Stimulated activated CD4-positive, alpha-beta T cell treated with anti-CD3 and anti-CD28 coated beads, TNF-alpha, amount 100 ng/mL, for 24 hours (primary cell): ENCODE measurements around the gene FRRS1L.
"Not testable (repeated sequence)": the region's sequence is repeated elsewhere in the genome, so short reads cannot be mapped to it uniquely, and the experiment has no call there.

Experiments used
- DNase-seq, 3 experiments: peaks; one replicate each; pipeline ENCODE4 v3.0.0-alpha.2; 2020; ENCODE audit warnings: low read depth in 3 of 3

FRRS1L gene

DNA sequence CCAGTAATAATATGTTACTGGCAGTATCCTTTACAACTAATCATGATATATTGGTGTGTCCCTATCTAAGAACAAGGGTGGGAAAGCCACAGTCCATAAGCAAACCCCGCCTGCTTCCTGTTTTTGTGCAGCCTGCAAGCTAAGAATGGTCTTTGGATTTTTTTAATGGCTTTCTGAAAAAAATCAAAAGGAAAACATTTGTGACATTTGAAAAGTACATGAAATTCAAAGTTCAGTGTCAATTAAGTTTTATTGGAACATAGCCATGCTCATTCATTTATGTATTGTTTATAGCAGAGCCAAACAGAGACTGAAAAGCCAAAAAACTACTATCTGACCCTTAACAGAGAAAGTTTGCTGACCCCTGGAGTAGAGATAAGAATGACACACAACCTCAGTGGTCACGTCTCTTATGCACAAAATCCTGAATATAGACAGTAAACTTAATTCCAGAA is 34.5 kb downstream of the FRRS1L start:
- no peak for DNase-seq

GRCh38 chr9:109129470-109130197 is 37.4 kb downstream of the FRRS1L start:
- DNase-seq: no peak

- not testable (repeated sequence) for DNase-seq
These were observed 40.4 kb downstream of the FRRS1L start for GRCh38 chr9:109126671-109127070.

DNA sequence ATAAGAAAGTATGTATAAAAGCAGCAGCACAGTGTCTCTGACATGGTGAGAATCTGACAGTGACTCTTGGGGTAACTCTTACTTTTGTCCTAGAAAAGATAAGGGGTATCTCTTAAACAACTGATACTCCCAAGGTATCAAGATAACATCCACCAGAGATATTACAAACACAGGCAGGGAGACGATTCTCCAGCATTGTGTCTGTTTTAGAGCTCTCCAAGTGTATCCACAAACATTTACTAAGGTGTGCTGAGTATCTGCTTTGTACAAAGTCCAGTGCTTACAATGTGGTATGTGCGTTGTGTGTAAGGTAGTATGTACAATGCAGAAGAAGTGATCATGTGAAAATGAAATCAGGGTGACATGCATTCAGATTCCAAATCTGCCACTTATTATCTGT is 42.9 kb downstream of the FRRS1L start:
- no peak for DNase-seq

GRCh38 chr9:109122726-109123621 is 44.1 kb downstream of the FRRS1L start:
- no peak for DNase-seq

GRCh38 chr9:109121232-109121796 is 45.7 kb downstream of the FRRS1L start:
- DNase-seq: no peak

- no peak for DNase-seq
These were observed 46.8 kb downstream of the FRRS1L start for GRCh38 chr9:109120204-109120789.

- peak; percentile 87 to 92 (median 89) for DNase-seq
These were observed 47.4 kb downstream of the FRRS1L start, which contains the start of gene TMEM245 for GRCh38 chr9:109119439-109120203. TMEM245 (minus strand) TSS chr9:109119947; CDS start chr9:109119913, 34 bp downstream.

- DNase-seq: no peak
These were observed 48.1 kb downstream of the FRRS1L start for GRCh38 chr9:109118808-109119438.

- DNase-seq: peak in 2 of 3 experiments; percentile 38 to 44
These were observed 48.9 kb downstream of the FRRS1L start for GRCh38 chr9:109117856-109118807.

- no peak for DNase-seq
These were observed 51.0 kb downstream of the FRRS1L start for GRCh38 chr9:109115931-109116526.

DNA sequence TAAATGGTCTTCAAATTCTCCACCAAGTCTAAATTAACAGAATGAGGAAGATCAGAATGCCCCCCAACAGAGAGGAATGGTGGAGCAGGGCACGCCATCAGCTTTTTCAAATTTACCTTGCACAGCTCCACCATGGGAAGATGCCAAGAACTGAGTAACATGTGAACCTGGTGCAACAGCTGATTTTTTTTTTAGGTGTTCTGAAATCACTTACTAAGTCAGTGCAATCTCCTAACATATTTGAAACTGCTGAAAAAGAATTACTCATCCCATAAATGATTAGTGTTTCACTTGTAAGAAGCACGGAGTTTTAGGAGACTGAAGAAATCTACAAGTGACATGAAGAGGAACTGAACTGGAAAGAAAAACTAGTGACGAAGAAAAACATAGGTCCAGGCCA is 52.4 kb downstream of the FRRS1L start:
- no peak for DNase-seq

DNA sequence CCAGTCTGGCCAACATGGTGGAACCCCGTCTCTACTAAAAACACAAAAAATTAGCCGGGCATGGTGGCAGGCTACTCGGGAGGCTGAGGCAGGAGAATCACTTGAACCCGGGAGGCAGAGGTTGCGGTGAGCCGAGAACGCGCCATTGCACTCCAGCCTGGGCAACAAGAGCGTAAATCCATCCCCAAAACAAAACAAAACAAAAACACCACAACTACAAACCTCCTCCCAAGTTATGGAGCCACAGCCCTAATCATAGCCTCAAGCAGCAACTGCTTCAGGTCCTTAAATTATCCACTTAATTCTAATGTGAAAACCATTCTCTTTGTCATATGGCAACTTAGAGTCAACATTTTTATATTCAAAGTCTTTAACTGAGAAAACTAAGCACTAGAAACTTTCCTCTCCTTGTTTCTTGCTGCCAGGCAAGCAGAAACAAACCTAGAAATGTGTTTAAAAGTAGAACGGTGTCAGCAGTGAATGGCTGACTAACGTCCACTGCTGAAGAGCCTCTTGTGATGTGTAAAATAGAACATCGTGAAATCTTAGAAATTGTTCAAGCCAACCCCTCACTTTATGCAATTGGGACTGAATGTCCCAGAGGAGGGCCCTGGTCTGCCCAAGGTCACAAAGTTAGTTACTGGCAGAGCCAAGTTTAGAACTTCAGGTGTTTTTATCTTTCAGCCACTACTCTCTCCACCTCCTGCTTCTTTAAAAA is 53.0 kb downstream of the FRRS1L start:
- no peak for DNase-seq

GRCh38 chr9:109113254-109113653 is 53.8 kb downstream of the FRRS1L start:
- DNase-seq: no peak

- no peak for DNase-seq
These were observed 56.6 kb downstream of the FRRS1L start for GRCh38 chr9:109110329-109111021.

- DNase-seq: no peak
These were observed 57.1 kb downstream of the FRRS1L start for GRCh38 chr9:109109967-109110328.

DNA sequence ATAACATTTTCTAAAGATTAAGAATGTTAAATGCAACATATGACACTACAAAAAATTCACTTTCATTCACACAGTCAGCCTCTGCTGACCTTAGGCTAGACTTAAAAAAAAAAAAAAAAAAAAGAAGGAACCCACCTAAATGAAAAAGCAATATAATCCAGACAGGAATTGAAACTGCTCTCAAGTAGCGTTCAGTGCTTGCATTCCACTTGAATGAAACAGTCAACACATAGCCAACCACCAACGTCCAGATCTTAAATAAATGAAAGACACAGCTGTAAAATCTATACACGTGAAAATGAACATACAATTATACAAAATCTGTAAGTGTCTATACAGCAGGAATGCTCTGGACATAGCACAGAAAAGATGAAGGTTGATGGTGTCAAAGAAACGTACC is 58.7 kb downstream of the FRRS1L start:
- no peak for DNase-seq
